Kidney epithelial cell (primary cell): ENCODE data around the gene GJB1. TPM values are rescaled to one million over a fixed set of nuclear protein-coding genes. Genes with fewer than 3 reads are reported as not detected.

Experiments
- DNase-seq: peaks from one replicate; pipeline ENCODE4 v3.0.0-alpha.2; 2010; ENCODE audit warnings: low read depth
- H3K27me3 ChIP-seq: 2 replicates; pipeline ENCODE4 v1.6.0; 2011; ENCODE audit warnings: low read length; ENCODE audit not compliant: control insufficient read depth, insufficient read depth
- H3K36me3 ChIP-seq: 2 replicates; pipeline ENCODE4 v1.5.1; 2011; ENCODE audit warnings: low read length; ENCODE audit not compliant: control insufficient read depth, insufficient read depth
- H3K4me3 ChIP-seq: 2 replicates; pipeline ENCODE4 v1.5.1; 2011; ENCODE audit warnings: low read depth, mild to moderate bottlenecking, control low read depth, low read length
- total RNA-seq: library from RNA; depleted of rRNA; stranded (reverse); fragments of >200 nt; gene quantifications from 2 replicates; pipeline ENCODE4 v1.2.3, GENCODE V29; 2015
- TF ChIP-seq, protein P1 (sequence below): IDR thresholded peaks from 2 replicates; pipeline ENCODE4 v1.5.1; 2011; ENCODE audit warnings: mild to moderate bottlenecking, moderate library complexity, low read length, control low read depth, inconsistent platforms; ENCODE audit not compliant: insufficient read depth, poor library complexity, severe bottlenecking

Gene GJB1
- total RNA-seq, 1 donor from 2014 or later, result not detected

GRCh38 chrX:71227370-71228062 is 4.5 kb downstream of the GJB1 start:
- Histone ChIP-seq H3K4me3 (no peak overlapping the region), H3K27me3 (no peaks in the 10 kb centered on the region), H3K36me3 (no peaks in the 10 kb centered on the region)
- DNase-seq, result no peak
- TF ChIP-seq, protein P1, sequence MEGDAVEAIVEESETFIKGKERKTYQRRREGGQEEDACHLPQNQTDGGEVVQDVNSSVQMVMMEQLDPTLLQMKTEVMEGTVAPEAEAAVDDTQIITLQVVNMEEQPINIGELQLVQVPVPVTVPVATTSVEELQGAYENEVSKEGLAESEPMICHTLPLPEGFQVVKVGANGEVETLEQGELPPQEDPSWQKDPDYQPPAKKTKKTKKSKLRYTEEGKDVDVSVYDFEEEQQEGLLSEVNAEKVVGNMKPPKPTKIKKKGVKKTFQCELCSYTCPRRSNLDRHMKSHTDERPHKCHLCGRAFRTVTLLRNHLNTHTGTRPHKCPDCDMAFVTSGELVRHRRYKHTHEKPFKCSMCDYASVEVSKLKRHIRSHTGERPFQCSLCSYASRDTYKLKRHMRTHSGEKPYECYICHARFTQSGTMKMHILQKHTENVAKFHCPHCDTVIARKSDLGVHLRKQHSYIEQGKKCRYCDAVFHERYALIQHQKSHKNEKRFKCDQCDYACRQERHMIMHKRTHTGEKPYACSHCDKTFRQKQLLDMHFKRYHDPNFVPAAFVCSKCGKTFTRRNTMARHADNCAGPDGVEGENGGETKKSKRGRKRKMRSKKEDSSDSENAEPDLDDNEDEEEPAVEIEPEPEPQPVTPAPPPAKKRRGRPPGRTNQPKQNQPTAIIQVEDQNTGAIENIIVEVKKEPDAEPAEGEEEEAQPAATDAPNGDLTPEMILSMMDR, result no peak

GRCh38 chrX:71228063-71228642 is 5.1 kb downstream of the GJB1 start:
- DNase-seq, result no peak
- TF ChIP-seq, protein P1, result no peak
- Histone ChIP-seq H3K27me3 (no peaks in the 10 kb centered on the region), H3K4me3 (no peak overlapping the region), H3K36me3 (no peaks in the 10 kb centered on the region)

DNA sequence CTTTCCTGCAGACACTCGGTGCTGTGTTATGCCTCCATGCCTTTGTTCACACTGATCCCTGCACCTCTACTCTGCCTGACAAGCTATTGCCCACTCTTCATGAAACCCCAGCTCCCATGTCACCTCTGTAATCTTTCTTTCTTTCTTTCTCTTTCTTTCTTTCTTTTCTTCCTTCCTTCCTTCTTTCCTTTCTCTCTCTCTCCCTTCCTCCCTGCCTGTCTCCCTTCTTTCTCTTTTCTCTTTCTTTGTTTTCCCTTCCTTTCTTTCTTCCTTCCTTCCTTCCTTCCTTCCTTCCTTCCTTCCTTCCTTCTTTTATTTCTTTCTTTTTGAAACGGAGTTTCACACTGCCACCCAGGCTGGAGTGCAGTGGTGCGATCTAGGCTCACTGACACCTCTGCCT is 12.5 kb downstream of the GJB1 start:
- no peak overlapping the region for H3K4me3 ChIP-seq
- no peaks in the 10 kb centered on the region for H3K36me3 ChIP-seq
- H3K27me3 ChIP-seq, result no peaks in the 10 kb centered on the region
- no peak for DNase-seq
- TF ChIP-seq, protein P1, result no peak

GRCh38 chrX:71236836-71237235 is 13.8 kb downstream of the GJB1 start:
- Histone ChIP-seq H3K36me3 (no peaks in the 10 kb centered on the region), H3K27me3 (no peaks in the 10 kb centered on the region), H3K4me3 (no peak overlapping the region)
- TF ChIP-seq, protein P1, result no peak
- DNase-seq, result no peak

DNA sequence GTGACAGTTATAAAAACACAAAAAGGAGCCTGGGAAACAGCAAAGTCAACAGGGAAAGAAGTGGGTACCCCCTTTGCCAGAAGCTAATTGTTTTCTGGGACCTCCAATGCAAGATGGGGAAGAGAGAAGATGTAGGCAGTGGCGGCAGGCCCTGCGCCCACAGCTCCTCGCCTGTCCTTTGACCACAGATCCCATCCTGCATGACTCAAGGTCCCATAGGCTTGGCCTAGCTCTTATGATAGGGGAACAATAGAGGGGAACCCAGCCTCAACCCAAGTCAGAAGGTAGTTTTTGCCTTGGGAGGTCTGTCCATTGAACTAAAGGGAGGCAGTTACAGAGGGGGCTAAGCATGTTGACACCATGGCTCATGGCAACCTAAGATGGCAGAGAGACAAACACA is 16.8 kb downstream of the GJB1 start:
- Histone ChIP-seq H3K4me3 (no peak overlapping the region), H3K27me3 (no peaks in the 10 kb centered on the region), H3K36me3 (no peaks in the 10 kb centered on the region)
- DNase-seq, result no peak
- TF ChIP-seq, protein P1, result no peak

GRCh38 chrX:71241301-71241700 is 18.3 kb downstream of the GJB1 start:
- TF ChIP-seq, protein P1, result no peak
- Histone ChIP-seq H3K27me3 (no peaks in the 10 kb centered on the region), H3K36me3 (no peaks in the 10 kb centered on the region), H3K4me3 (no peak overlapping the region)
- DNase-seq, result no peak
